NCI-H2107 treated with DMSO at 0.1 percent for 48 hours (cell line): ENCODE results near the gene AP3S2.
"Not testable (repeated sequence)": the region's sequence is repeated elsewhere in the genome, so short reads cannot be mapped to it uniquely, and the experiment has no call there.

ENCODE experiments used
- DNase-seq: peaks from one replicate; lab custom pipeline; 2025; ENCODE audit not compliant: unreplicated experiment; lab: John Stamatoyannopoulos, UW

The AP3S2 gene

DNA sequence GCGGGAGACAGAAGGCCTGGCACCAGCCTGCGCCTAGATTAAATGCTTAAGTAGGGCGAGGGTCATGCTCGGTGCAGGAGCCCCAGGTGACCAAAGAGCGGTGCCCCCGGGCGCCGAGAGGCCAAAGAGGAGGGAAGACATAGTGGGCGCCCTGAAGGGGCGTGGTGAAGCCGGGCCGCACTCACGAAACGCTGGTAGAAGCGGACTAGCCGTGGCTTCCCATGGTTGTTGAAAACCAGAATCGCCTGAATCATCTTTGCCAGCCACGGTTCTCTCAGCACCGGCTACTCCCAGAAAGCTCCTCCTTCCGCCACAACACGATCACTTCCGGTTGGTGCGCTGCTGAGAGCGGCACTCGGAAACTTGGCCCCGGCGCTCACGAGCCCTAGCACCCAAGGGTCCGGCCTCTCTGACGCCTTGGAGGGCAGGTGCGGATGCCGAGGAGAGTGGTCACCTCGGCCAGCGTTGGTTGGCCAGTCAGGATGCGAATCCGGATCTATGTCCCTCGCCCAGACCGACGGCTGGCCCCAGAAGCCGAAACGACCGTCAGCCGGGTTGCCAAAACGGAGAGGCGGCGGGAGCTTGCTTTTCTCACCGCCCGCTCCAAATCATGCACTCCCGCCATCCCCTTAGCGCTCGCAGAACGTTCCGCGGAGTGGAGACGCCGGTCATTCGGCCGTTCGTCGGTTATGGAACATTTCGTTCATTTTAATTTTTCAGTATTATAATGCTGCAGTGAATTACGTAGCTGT lies at the start of gene AP3S2:
TSS of gene AP3S2 (minus strand) at position 299 of the 752 bp plus-strand sequence. CDS start at position 254, 45 bp downstream.
- peak; percentile 39 for DNase-seq

DNA sequence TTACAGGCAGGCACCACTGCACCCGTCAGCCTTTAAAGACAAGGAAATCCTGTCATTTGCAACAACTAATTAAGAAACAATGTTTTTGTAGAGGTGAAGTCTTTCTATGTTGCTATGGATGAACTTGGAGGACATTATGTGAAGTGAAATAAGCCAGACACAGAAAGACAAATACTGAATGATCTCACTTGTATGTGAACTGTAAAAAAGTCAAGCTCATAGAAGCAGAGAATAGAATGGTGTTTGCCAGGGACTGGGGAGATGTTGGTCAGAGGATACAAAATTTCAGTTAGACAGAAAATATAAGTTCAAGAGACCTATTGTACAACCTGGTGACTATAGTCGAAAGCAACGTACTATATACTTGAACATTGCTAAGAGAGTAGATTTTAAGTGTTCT lies 46.1 kb upstream of the AP3S2 start:
- no peak for DNase-seq

DNA sequence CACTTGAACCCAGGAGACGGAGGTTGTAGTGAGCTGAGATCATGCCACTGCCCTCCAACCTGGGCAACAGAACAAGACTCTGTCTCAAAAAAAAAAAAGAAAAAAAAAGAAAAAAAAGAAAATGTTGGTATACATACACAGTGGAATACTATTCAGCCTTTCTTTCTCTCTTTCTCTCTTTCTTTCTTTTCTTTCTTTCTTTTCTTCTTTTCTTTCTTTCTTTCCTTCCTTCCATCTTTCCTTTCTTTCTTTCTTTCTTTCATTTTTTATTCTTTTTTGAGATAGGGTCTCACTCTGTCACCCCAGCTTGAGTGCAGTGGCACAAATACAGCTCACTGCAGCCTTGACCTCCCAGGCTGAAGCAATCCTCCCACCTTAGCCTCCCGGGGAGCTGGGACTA lies 45.6 kb upstream of the AP3S2 start:
- DNase-seq = not testable (repeated sequence)

DNA sequence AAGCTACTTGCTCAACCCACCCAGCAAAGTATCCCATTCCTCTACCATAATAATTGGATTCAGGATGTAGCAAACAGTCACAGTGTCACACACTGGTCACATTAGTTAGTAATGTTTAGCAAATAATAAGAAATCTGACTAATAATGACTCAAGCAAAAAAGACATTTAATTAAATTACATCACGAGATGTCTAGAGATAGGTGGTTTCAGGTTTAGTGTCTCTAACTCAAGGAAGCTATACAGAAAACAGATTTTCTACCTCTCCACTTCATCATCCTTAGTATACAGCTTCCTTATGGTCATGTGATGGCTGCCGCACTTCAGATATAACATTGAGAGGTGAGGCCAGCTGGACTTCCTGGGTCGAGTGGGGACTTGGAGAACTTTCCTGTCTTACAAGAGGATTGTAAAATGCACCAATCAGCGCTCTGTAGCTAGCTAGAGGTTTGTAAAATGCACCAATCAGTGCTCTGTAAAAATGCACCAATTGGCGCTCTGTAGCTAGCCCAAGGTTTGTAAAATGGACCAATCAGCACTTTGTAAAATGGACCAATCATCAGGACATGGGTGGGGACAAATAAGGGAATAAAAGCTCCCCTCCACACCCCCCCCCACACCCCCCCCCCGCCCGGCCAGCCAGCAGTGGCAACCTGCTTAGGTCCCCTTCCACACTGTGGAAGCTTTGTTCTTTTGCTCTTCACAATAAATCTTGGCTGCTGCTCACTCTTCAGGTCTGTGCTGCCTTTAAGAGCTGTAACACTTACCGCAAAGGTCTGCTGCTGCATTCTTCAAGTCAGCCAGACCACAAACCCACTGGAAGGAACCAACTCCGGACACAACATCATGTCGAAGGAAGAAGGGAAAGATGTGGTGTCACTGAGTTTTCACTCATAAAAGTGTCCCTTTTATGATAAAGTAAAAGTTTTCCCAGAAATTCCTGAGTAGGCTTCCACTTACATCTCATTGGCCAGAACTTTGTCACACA lies 43.9 kb upstream of the AP3S2 start:
- DNase-seq = no peak

DNA sequence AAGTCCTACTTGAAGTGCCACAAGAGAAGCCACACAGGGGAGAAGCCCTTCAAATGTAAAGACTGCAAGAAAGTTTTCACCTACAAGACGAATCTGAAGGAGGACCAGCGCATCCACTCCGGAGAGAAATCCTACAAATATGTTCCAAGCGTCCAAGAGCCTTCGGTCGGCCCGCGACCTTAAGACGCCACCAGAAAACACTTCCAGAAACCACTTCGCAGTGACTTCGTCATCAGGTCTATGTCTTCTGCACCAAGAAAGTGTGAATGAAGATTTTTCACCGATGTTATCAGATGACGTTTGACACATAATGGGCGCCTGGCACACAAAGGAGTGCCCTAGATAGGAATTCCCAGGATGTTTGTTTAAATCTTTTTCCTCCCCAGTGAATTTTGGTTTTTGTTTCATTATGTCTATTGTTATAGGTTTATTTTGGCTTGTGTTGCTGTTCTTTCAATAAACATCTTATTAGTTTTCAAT lies 43.0 kb upstream of the AP3S2 start:
- no peak for DNase-seq

DNA sequence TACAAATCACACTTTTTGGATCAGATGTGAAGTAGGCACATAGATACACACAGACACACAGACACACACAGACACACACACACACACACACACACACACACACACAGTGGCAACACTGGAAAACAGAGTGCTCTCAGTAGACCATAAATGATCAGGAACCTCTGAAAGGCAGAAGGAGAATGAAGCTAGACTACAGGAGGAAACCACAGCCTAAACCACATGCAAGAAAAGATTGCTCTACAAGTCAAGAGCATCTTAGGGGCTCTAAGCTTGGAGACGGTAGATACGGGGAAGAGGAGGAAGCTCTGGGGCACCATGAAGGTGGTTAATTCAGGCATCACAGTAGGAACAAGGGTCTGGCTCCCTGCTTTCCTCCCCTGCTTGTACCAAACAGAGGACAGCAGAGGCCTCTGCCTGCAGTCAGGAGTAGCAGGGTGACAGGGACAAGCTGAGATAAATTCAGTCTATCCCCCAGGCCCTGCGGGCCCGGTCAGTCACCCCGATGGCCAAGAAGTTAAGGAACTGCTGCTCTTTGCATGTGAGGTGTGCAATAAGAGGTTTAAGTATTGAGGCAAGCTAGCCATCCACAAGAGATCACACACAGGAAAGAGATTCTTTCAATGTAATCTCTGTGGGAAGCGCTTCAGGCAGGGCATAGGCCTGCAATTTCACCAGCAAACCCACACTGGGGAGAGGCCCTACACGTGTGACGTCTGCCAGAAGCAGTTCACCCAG lies 42.4 kb upstream of the AP3S2 start:
- DNase-seq = no peak

DNA sequence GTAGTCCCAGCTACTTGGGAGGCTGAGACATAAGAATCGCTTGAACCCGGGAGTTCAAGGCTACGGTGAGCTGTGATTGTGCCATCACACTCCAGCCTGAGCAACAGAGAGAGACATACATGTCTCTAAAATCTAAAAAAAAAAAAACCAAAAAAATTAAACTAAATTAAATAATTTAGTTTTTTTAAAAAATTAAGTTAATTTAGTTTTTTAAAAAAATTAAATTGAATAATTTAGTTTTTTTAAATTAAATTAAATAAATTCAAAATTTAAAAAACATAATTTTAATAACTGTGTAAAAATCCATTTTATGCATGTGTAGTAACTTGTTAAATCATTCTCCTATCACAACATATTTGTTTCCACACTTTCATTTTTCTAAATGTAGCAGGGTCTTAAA lies 39.1 kb upstream of the AP3S2 start:
- DNase-seq = no peak

DNA sequence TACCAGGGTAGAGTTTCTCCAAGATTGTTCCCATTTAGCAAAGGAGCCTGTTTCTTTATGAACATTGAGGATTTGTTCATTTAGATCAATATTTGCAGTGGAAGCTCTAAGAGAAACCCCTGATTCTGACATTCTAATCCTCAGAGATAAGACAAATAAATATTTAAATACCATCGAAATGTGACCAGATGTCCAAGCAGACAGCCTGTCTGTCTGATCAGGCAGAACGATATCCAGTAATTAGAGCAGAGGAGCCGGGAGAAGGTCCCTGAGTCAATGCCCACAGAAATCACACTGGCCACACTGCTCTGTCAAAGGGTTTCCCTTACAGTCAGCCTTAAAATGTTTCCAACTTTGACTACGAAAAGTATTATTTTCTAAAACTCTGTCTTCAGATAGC lies 34.6 kb upstream of the AP3S2 start:
- DNase-seq = no peak

DNA sequence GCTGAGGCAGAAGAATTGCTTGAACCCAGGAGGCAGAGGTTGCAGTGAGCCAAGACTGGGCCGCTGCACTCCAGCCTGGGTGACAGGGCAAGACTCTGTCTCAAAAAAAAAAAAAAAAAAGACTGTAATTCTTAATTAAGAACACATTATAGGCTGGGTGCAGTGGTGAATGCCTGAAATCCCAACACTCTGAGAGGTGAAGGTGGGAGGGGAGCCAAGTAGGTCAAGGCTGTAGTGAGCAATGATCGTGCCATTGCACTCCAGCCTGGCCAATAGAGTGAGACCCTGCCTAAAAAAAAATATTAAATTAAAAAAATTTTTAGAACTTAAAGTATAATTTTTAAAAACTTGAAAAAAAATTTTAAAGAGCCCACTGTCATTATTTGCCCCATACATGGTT lies 32.4 kb upstream of the AP3S2 start:
- no peak for DNase-seq

DNA sequence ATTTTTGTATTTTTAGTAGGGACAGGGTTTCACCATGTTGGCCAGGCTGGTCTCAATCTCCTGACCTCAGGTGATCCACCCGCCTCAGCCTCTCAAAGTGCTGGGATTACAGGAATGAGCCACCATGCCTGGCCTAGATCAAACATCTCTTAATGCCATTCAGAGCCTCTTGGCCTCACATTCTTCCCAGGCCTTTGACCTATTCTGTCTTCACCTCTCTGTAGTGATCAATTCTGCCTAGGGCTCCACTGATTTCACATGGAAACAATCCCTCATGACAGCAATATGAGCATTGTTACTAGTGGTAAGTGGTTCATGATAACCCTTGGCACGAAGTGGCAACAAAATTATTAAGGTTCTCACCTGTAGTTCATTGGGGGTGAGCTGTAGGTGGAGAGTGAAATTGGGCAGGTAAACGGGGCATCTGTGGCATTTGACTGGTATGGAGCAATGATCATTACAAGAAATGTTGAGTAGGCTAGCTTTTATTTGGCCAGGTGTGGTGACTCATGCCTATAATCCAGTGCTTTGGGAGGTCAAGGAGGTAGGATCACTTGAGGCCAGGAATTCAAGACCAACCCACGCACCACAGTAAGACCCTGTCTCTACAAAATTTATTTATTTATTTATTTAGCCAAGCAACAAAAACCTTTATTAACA lies 23.8 kb upstream of the AP3S2 start:
- no peak for DNase-seq

DNA sequence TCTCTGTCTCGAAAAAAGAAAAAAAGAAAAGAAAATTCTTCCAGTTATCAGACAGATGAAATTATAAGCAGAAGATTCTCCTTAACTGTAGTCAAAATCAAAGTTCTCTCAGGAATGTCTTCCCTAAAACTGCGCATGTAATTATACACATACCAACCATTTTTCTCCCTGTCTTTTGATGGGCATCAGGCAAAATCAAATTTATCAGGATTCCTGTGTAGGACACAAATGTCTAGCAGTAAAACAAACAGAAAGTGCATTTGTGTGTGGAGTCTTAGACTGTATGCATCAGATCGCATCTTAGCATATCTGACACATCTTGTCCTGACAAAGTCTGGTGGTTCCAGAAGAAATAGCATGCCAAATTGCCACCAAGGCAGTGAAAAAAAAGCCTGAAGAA lies 22.9 kb upstream of the AP3S2 start:
- DNase-seq = no peak

DNA sequence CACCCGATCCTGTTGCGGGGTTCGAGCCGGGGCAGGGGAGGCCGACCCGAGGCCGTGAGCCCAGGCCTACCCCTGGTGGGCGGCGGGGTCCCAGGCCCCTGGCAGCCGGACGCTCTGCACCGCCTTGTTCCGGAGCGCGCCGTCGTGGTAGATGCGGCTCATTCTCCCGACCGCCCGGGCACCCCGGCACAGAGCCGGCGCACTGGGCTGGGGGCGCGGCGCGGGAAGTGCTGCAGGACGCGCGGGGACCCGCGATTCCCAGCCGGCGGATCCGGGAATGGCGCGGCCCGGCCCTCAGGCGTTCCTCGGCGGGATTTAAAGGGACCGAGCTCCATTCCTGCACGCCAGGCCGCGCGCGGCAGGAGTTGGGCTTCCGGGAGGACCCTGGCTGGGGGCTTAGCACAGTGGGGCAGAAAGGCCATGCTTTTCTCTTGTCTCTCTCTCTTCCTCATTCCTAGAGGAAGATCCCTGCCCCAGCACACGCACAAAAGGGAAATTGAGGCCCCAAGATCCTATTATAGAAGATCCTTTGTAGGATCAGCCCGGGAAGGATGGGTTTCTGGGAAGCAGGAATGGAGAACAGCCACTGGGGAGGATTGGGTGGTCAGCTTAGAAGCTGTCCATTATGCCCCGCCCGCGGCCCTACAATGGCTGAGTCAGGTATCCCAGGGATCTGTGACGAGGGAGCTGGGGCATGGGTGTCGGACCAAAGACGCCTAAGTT lies 19.0 kb upstream of the AP3S2 start, which contains the start of gene ARPIN:
TSS of gene ARPIN (minus strand) at position 279 of the 723 bp plus-strand sequence. CDS start at position 162, 117 bp downstream.
- DNase-seq = no peak

DNA sequence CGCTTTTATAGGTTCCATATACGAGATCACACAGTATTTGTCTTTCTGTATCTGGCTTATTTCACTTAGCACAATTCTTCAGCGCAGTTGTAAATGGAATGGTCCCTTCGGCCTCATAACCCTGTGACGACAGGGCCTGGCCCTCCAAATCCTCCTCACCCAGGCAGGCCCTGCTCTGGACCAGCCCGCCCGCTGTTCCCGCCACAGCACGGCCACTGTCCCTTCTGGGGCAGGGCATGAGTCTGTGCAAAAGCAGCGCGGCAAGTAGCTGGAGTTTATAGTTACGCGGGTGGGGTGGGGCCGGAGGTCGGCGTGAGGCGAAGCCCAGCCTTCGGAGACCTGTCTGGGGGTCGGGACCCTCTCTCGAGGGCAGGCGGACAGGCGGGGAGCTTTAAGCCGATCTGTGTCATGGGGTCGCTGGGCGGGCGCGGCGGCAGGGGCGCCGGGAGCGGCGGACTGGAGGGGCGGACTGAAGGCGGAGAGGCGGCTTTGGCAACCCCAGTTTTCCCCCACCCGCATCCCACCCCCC lies 18.4 kb upstream of the AP3S2 start:
- DNase-seq = no peak

DNA sequence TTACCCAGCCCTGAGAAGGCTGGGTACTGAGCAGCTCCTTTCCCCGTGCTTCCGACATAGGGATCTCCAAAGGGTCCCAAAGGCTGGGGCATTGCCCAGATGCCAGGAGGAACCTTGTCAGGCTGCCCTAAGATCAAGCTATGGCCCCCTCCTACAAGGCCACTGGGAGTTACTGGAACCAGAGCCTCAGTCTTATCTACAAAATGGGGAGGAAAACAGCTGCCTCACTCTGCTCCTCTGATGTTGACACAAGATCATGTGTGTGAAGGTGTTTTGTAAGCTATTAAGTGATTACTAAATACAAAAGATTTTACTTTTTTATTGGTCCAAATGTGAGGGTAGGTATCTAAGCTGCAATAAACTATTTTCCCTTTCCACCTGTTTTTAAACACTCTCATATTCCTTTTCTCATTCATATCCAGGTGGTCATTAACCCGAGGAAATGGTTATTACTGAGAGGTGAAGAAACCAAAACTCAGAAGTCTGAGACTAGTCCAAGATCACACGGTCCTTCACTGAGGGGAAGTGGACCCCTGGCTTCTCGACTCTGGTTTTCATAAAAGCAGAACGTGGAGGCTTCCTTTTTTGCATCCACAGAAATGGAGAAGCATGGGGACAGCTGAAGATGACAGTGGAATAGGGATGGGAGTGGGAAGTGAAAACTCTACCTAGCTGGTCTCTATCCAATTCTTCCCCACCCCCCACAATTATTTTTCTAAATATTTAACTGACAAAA lies 17.3 kb upstream of the AP3S2 start:
- DNase-seq = no peak

DNA sequence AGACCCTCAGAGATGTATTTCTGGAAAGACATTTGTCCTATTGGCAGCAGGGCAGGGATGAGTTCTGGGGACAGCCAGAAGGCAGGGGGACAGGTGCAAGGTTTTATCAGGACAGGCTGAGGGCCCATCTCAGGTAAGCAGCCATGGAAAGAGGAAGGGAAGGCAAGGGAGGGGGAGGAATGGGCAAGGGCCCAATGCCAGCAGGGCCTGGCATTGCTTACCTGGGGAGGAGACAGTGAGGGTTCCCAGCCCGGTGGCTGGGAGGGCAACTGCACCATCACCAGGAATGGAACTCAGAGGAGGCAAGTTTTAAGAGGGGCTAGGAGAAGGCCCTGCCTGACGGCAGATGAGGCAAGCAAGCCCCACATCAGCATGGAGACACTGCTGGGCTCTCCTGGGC lies 15.8 kb upstream of the AP3S2 start:
- no peak for DNase-seq

DNA sequence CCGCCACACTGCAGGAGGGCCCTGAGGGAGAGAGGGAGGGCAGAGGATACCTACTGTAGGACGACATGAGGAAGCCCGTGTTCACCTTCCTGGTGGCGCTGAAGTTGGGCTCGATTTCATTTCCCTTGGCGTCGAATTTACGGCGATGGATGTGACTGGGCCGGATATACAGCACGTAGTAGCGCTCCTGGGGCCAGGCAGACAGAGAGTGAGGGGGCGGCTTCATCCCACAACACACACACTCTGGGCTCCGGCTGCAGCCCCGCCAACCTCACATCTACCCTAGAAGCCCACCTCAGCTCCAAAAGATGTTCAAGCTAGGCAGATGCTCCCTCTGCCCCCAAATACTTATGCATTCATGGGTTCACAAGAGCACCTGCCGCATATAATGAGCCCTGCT lies 14.4 kb upstream of the AP3S2 start:
- no peak for DNase-seq

DNA sequence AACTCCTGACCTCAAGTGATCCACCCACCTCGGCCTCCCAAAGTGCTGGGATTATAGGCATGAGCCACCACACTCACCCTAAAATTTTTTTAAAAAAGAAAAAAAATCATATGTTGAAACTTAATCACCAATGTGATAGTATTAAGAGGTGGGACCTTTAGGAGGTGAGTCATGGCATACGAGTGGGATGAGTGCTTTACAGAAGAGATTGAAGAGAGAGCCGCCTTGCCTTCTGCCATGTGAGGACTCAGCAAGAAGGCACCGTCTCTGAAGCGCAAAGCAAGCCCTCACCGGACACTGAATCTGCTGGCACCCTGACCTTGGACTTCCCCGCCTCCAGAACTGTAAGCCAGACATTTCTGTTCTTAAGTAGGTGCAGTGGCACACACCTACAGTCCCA lies 13.5 kb upstream of the AP3S2 start:
- DNase-seq = no peak

DNA sequence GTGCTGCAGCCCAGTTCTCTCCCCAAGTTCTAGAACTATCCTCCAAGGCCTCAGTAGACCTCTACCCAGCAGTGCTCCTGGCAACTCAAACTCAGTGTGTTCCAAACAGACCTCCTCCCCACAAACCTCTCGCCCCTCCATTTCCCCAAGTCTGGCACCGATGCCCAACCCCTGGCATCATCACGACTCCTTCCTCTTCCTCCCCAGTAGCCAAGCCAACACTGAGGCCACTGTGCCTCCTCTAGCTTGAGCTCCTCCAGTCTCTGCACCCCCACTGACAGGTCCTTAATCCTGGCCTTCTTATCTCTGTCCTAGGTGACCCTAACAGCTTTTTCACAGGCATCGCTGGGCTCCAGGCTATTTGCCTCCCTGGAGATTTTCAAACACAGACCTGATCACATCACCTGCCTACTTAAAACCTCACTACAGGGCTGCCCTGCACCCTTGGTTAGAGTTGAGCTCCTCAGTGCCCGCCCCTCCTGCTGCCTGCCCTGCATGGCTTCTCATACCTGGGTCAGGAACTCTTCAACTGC lies 12.1 kb upstream of the AP3S2 start:
- no peak for DNase-seq

DNA sequence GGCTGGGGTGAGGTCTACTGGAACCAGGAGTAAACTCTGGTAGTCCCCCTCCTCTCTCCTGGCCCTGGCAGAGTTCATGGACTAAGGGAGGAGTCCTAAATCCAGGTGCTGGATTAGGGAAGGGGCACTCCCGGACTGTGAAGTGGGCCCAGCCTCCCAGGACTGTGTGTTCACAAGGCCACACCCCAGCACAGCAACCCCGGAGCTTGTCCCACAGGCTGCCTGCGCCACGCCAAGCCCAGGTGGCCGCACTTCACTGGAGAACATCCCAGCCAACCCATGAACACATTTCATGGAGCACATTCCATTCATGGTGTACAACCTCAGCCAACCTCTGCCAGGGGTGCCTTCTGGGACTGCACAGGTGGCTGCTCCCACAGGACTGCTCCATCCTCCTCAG lies 10.7 kb upstream of the AP3S2 start:
- DNase-seq = no peak
